NAMALWA (cell line): ENCODE results near the gene SLC52A3.
A peak's percentile ranks its signal among the peaks of the same experiment; 100 is the strongest.
"Not testable (repeated sequence)": the region's sequence is repeated elsewhere in the genome, so short reads cannot be mapped to it uniquely, and the experiment has no call there.

Source experiments
- DNase-seq: peaks from one replicate; pipeline ENCODE4 v3.0.0-alpha.2; 2015; ENCODE audit warnings: low spot score

SLC52A3 gene

GRCh38 chr20:728256-728944, 39.9 kb downstream of the SLC52A3 start:
- DNase-seq, result peak; percentile 13

DNA sequence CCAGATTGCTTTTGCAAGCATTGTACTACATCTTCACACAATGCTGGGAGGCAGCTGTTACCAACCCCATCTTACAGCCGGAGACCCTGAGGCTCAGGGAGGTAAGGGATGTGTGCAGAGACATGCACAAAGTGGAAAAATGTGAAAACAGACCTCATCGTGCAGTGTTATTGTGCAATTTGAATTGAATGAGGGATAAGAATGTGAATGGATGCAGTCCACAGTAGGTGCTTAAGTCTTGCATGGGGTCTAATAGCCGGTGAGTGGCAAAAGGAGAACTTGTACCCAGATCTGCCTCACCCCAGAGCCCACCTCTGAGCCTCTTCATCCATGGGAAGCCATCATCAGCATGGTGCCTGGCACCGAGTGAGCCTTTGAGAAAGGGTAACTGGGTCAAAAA, 42.1 kb downstream of the SLC52A3 start:
- DNase-seq, result no peak

DNA sequence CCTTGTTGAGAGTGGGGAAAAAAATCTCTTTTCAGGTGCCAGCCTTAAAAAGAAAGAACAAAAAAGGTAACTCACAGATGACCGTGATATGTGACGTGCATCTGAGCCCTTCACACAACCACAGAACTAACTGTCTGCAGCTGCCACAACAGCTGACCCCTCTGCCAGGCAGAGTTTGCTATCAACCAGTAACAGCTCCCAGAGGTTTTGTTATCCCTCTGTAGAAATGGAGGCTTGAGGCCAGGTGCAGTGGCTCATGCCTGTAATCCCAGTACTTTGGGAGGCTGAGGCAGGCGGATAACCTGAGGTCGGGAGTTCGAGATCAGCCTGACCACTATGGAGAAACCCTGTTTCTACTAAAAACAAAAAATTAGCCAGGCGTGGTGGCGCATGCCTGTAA, 42.8 kb downstream of the SLC52A3 start:
- DNase-seq, result no peak

GRCh38 chr20:724797-725196, 43.5 kb downstream of the SLC52A3 start:
- DNase-seq, result not testable (repeated sequence)

DNA sequence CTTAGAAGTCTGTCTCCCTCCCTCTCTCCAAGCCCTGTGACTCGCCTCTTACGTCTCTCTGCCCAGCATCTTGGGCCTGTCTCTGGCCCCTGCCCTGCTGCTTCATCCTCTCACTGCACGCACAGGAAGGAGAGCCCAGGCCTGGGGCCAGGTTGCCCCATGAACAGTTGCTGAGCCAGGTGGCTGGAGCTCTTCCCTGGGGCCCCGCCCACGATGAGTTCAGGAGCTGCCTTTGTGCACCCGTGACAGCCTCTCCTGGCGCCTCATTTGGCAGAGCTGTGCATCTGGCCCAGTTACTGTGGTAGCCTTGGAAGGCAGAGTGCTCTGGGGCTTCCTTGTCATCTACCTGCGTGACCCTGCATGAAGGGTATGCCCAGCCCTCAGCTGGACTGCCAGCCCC, 44.5 kb downstream of the SLC52A3 start:
- no peak for DNase-seq

DNA sequence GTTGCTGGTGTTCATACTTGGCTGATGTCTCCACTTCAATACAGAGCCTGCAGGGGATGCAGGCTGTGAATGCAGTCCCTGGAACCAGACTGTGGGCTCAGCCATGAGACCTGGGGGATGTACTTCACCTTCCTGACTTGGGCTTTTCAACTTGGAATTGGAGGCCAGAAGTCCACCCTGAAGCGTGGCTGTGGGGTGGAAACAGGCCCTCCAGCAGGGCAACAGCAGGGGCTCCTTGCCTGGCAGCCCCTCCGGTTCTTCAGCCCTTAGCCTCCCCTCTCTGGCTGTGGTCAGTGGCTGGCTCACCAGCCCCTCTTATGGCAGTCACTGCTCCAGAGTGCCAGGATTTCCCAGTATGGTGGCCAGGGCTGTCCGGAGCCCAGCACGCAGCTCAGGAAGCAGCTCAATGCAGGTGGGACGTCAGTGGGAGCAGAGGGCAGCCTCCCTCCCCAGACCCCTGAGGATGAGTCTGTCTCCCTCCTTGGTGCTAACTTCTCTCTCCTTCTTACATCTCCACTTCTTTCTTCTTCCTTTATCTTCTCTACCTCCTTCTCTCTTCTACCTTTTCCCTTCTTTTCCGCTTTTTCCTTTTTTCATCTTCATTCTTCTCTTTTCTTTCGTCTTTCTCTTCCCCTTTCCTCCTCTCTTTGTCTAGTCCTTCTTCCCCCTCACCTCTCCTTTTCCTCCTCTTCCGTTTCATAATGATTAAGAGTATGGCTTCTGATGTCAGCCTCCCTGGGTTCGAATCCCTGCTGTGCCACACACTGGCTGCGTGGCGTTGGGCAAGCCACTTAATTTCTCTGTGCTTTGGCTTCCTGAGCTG, 45.3 kb downstream of the SLC52A3 start:
- DNase-seq, result no peak

DNA sequence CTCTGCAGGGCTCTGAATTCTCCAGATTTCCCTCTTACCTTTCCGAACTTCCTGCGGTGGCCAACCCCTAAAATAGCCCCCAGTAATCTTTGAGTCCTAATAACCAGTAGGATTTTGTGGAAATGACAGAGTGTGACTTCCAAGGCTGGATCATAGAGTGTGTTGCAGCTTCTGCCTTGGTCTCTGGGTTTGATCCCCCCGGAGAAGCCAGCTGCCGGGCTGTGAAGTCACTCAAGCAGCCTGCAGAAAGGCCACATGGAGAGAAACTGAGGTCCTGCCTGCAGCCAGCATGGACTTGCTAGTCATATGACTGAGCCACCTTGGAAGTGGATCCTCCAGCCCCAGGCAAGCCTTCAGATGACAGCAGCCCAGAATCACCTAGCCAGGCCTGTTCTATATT, 46.4 kb downstream of the SLC52A3 start:
- DNase-seq, result no peak

GRCh38 chr20:719816-720215, 48.5 kb downstream of the SLC52A3 start:
- no peak for DNase-seq

GRCh38 chr20:719068-719467, 49.2 kb downstream of the SLC52A3 start:
- no peak for DNase-seq

DNA sequence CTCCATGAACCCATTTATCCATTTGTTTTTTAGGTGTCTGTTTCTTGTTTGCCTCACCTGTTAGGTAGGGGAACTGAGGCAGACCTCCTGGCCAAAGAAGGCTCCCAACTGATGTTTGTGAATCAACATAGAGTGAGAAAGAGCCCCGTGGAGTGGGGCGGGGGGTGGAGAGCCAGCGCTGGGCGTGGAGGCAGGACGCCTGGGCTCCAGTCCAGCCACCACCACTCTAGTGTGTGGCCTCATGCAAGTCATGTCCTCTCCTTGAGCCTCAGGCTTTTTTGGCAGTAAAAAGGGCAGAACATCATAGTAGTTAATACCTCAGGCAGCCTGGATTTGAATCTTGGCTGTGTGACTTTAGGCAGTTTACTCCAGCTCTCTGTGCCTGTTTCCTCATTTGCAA, 50.5 kb downstream of the SLC52A3 start:
- DNase-seq, result no peak

GRCh38 chr20:717271-717670, 51.0 kb downstream of the SLC52A3 start:
- no peak for DNase-seq

- no peak for DNase-seq
Observed at GRCh38 chr20:714453-714852, 53.8 kb downstream of the SLC52A3 start.

DNA sequence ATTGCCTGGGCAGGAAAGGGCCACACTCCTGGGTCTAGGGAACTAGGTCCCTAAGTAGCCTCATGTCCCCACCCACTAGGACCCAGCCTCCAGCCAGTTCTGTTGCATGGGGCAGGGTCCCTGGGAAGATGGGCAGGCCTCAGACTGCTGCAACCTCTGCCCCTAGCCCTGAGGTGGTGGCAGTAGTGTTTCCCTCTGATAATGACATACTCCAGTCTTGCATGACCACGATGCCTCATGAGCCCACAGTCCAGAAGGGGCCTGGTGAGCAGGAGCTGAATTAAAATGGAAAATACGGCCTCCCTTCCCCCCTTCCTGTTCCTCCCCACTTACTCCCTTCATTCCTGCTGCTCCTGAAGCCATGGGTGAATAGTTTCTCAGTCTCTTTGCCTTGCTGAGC, 56.7 kb downstream of the SLC52A3 start:
- no peak for DNase-seq

- no peak for DNase-seq
Observed at GRCh38 chr20:710780-711450, 57.4 kb downstream of the SLC52A3 start.
